CD4-positive, CD25-positive, alpha-beta regulatory T cell (primary cell): ENCODE results near the gene PLEKHH2. TPM values are rescaled to one million over a fixed set of nuclear protein-coding genes. Genes with fewer than 3 reads are reported as not detected.

Experiments
- ATAC-seq, 2 donors: fragments of 150-1000 bp; cut with Tn5 transposase; one replicate each; pipeline ENCODE4 v1.10.0; 2021; ENCODE audit warnings: low read depth in 2 of 2, moderate number of reproducible peaks in 2 of 2, moderate library complexity in 1 of 2
- DNase-seq, 3 donors: peaks; one replicate each; pipeline versions ENCODE4 v3.0.0 to v3.0.0-alpha.2; 2012 to 2022; ENCODE audit warnings: mixed read lengths in 1 of 3
- H3K27ac ChIP-seq: one replicate; pipeline ENCODE4 v1.7.0; 2013; ENCODE audit warnings: mild to moderate bottlenecking, low read length; ENCODE audit not compliant: insufficient read depth, poor library complexity, severe bottlenecking
- H3K27me3 ChIP-seq: one replicate; pipeline ENCODE4 v1.7.0; 2013; ENCODE audit warnings: low read length; ENCODE audit not compliant: control insufficient read depth, insufficient read depth
- H3K36me3 ChIP-seq: one replicate; pipeline ENCODE4 v1.7.0; 2013; ENCODE audit warnings: mild to moderate bottlenecking, low read length, moderate library complexity; ENCODE audit not compliant: control insufficient read depth, insufficient read depth
- H3K4me1 ChIP-seq: 2 replicates; pipeline ENCODE4 v1.7.0; 2013; ENCODE audit warnings: mild to moderate bottlenecking, low read length; ENCODE audit not compliant: insufficient read depth, control insufficient read depth, poor library complexity, severe bottlenecking
- H3K4me3 ChIP-seq: one replicate; pipeline ENCODE4 v1.7.0; 2013; ENCODE audit warnings: low read depth, mild to moderate bottlenecking, low read length, moderate library complexity
- H3K9me3 ChIP-seq, 2 experiments: 1 replicate in 1 of 2; 2 replicates in 1 of 2; pipeline ENCODE4 v1.7.0; 2013; ENCODE audit warnings: low read length in 2 of 2, mild to moderate bottlenecking in 1 of 2, moderate library complexity in 1 of 2; ENCODE audit not compliant: control insufficient read depth in 2 of 2
- H3K27ac Mint-ChIP-seq, 3 donors: one replicate each; pipeline ENCODE4 v1.8.0; 2020 to 2022; ENCODE audit warnings: mild to moderate bottlenecking in 3 of 3, mixed read lengths in 3 of 3, moderate library complexity in 2 of 3
- H3K27me3 Mint-ChIP-seq: one replicate; pipeline ENCODE4 v1.8.0; 2022; ENCODE audit warnings: mild to moderate bottlenecking, mixed read lengths
- H3K36me3 Mint-ChIP-seq: one replicate; pipeline ENCODE4 v1.8.0; 2020; ENCODE audit warnings: mixed read lengths
- H3K4me1 Mint-ChIP-seq, 4 donors: one replicate each; pipeline ENCODE4 v1.8.0; 2020 to 2022; ENCODE audit warnings: mixed read lengths in 4 of 4, mild to moderate bottlenecking in 1 of 4
- H3K4me3 Mint-ChIP-seq, 4 donors: one replicate each; pipeline ENCODE4 v1.8.0; 2020 to 2022; ENCODE audit warnings: mild to moderate bottlenecking in 4 of 4, mixed read lengths in 4 of 4, moderate library complexity in 3 of 4
- H3K9me3 Mint-ChIP-seq, 7 donors: one replicate each; pipeline ENCODE4 v1.8.0; 2020 to 2022; ENCODE audit warnings: mixed read lengths in 7 of 7, mild to moderate bottlenecking in 3 of 7, moderate library complexity in 2 of 7
- polyA plus RNA-seq, 4 donors: library from polyadenylated mRNA; unstranded; fragments of 300-500 nt; fragmentation: Illumina TruSeq; gene quantifications; one replicate each; pipeline ENCODE4 v1.2.3, GENCODE V29; 2021
- total RNA-seq: library from RNA; stranded (reverse); gene quantifications from one replicate; pipeline ENCODE4 v1.2.3, GENCODE V29; 2022

PLEKHH2 gene
- total and polyA plus RNA-seq, 5 donors from 2014 or later: 0.18 to 1.2 (median 0.20) TPM; not detected in 2

- Histone ChIP-seq H3K4me1 (no peaks in the 10 kb centered on the region), H3K36me3 (no peaks in the 10 kb centered on the region)
- no peak for ATAC-seq
These were observed 117.1 kb downstream of the PLEKHH2 start for GRCh38 chr2:43754180-43754579.

DNA sequence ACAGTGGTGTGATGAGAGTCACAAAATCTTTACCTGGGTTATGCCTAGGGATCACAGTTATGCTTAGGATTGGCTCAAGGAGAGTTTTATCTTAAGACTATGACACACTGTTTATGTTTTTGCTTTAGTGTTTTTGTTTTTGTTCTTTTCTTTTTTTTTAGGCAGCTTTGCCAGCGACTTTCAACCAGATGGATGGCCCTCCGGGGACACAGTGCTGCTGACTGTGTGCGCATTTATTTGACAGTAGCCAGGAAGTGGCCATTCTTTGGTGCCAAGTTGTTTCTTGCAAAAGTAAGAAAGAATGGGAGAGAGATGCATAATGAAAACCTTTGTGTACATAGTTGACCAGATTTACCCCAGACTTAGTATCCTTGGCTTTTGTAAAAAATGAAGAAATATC, 121.7 kb downstream of the PLEKHH2 start:
- Mint-ChIP-seq H3K27ac (no peak overlapping the region), H3K27me3 (no peaks in the 10 kb centered on the region), H3K4me3 (no peak overlapping the region), H3K4me1 (no peaks in the 10 kb centered on the region), H3K36me3 (no peaks in the 10 kb centered on the region), H3K9me3 (peaks cover 0 to 3% (median 0%) of the 10 kb centered on the region in 7 donors)
- Histone ChIP-seq H3K4me1 (no peaks in the 10 kb centered on the region), H3K27me3 (no peaks in the 10 kb centered on the region), H3K36me3 (no peaks in the 10 kb centered on the region), H3K4me3 (no peak overlapping the region), H3K9me3 (no peaks in the 10 kb centered on the region), H3K27ac (no peak overlapping the region)
- no peak for ATAC-seq
- DNase-seq: no peak

More at GRCh38 chr2:43754180-43754579, 117.1 kb downstream of the PLEKHH2 start:
- H3K4me1 Mint-ChIP-seq: no peaks in the 10 kb centered on the region
- H3K27ac ChIP-seq: no peak overlapping the region
- H3K27me3 ChIP-seq: peaks cover 2% of the 10 kb centered on the region
- no peak overlapping the region for H3K4me3 ChIP-seq
- DNase-seq: no peak
- peaks cover 12% of the 10 kb centered on the region for H3K27me3 Mint-ChIP-seq
- no peaks in the 10 kb centered on the region for H3K36me3 Mint-ChIP-seq
- H3K4me3 Mint-ChIP-seq: no peak overlapping the region
- H3K27ac Mint-ChIP-seq: no peak overlapping the region
- H3K9me3 Mint-ChIP-seq: peaks cover 0 to 1% (median 0%) of the 10 kb centered on the region in 7 donors
- no peaks in the 10 kb centered on the region for H3K9me3 ChIP-seq

GRCh38 chr2:43759195-43759594, 122.1 kb downstream of the PLEKHH2 start:
- DNase-seq: no peak
- ATAC-seq: no peak
- Mint-ChIP-seq H3K4me3 (no peak overlapping the region), H3K4me1 (no peaks in the 10 kb centered on the region), H3K9me3 (peaks cover 0 to 3% (median 0%) of the 10 kb centered on the region in 7 donors), H3K27me3 (peaks cover 2% of the 10 kb centered on the region), H3K36me3 (no peaks in the 10 kb centered on the region), H3K27ac (no peak overlapping the region)
- Histone ChIP-seq H3K4me3 (no peak overlapping the region), H3K27me3 (no peaks in the 10 kb centered on the region), H3K4me1 (no peaks in the 10 kb centered on the region), H3K36me3 (no peaks in the 10 kb centered on the region), H3K9me3 (no peaks in the 10 kb centered on the region), H3K27ac (no peak overlapping the region)

DNA sequence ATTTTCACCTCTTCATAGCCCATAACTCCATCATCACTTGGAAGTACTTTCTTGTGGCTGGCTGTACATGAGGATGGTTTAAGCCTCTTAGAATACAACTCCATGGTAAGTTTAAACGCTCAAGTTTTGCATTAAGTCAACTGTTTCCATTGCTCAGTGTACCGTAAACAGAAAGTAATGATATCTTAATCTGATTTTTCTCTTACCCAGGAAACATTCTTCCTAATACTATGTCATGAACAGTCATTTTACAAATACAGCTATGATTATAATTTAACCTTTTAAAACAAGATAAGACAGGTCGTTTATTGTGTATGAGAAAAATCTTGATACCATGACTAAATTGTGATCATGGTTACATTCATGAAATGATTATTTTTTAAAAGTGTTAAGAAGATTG, 125.2 kb downstream of the PLEKHH2 start:
- Mint-ChIP-seq H3K27ac (no peak overlapping the region), H3K4me3 (no peak overlapping the region), H3K36me3 (no peaks in the 10 kb centered on the region), H3K27me3 (peaks cover 4% of the 10 kb centered on the region), H3K4me1 (no peaks in the 10 kb centered on the region), H3K9me3 (peaks cover 0 to 3% (median 0%) of the 10 kb centered on the region in 7 donors)
- DNase-seq (no peak), ATAC-seq (no peak)
- no peaks in the 10 kb centered on the region for H3K9me3 ChIP-seq
- no peak overlapping the region for H3K27ac ChIP-seq
- peaks cover 2% of the 10 kb centered on the region for H3K27me3 ChIP-seq
- no peaks in the 10 kb centered on the region for H3K36me3 ChIP-seq
- no peaks in the 10 kb centered on the region for H3K4me1 ChIP-seq
- H3K4me3 ChIP-seq: no peak overlapping the region

DNA sequence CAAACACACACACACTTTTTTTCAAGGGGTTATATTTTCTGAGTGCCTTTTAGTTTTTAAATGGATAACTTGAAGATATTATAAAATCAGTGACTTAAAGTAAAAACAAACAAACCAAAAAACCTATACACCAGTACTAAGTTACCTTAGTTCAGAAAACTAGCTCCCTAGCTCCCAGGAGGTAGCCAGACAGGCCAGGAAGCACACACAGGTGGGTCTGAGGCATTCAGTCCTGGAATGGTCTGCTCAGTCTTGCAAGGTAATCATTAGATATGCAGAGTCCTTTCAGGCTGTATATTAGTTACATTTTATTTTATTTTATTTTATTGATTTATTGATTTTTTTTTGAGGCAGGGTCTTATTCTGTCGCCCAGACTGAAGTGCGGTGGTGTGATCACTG, 126.0 kb downstream of the PLEKHH2 start:
- no peak overlapping the region for H3K27ac ChIP-seq
- DNase-seq: no peak
- no peaks in the 10 kb centered on the region for H3K36me3 ChIP-seq
- no peaks in the 10 kb centered on the region for H3K9me3 ChIP-seq
- H3K36me3 Mint-ChIP-seq: no peaks in the 10 kb centered on the region
- H3K4me1 ChIP-seq: no peaks in the 10 kb centered on the region
- H3K27me3 ChIP-seq: peaks cover 5% of the 10 kb centered on the region
- H3K9me3 Mint-ChIP-seq: peaks cover 0 to 3% (median 0%) of the 10 kb centered on the region in 7 donors
- no peak overlapping the region for H3K4me3 Mint-ChIP-seq
- no peak overlapping the region for H3K4me3 ChIP-seq
- H3K27ac Mint-ChIP-seq: no peak overlapping the region
- no peak for ATAC-seq
- peaks cover 4% of the 10 kb centered on the region for H3K27me3 Mint-ChIP-seq
- no peaks in the 10 kb centered on the region for H3K4me1 Mint-ChIP-seq

DNA sequence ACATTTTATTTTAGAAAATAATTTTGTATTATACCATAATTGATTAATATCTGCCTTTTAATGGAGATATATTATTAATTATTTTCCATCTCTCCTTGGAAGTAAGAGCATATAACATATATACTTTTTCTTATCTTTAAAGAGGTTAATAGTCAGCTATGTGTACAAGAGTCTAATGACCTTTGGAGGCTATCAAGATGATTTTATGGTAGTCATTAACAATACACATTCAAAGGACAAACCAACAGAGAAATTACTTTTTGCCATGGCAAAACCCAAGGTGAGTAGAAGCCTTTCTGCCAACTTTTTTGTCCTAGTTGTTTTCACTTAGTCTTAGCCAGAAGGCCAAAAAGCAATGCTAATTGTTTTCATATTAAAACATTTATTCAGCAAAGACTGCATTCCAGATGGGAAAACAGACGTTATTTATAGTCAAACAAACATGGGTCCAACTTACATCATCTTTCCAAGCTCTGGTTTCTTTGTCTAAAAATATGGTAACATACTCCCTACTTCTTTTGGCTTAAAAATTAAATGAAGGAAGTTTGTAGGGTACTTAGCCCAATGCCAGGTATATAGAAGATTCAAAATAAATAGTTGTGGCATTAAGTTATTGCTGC, 127.1 kb downstream of the PLEKHH2 start:
- Histone ChIP-seq H3K27me3 (peaks cover 5% of the 10 kb centered on the region), H3K27ac (no peak overlapping the region), H3K36me3 (no peaks in the 10 kb centered on the region), H3K9me3 (no peaks in the 10 kb centered on the region), H3K4me3 (no peak overlapping the region), H3K4me1 (no peaks in the 10 kb centered on the region)
- H3K27me3 Mint-ChIP-seq: peaks cover 10% of the 10 kb centered on the region
- no peak overlapping the region for H3K4me3 Mint-ChIP-seq
- no peaks in the 10 kb centered on the region for H3K4me1 Mint-ChIP-seq
- ATAC-seq: no peak
- H3K9me3 Mint-ChIP-seq: peaks cover 0 to 3% (median 0%) of the 10 kb centered on the region in 7 donors
- H3K27ac Mint-ChIP-seq: no peak overlapping the region
- no peak for DNase-seq
- H3K36me3 Mint-ChIP-seq: no peaks in the 10 kb centered on the region

DNA sequence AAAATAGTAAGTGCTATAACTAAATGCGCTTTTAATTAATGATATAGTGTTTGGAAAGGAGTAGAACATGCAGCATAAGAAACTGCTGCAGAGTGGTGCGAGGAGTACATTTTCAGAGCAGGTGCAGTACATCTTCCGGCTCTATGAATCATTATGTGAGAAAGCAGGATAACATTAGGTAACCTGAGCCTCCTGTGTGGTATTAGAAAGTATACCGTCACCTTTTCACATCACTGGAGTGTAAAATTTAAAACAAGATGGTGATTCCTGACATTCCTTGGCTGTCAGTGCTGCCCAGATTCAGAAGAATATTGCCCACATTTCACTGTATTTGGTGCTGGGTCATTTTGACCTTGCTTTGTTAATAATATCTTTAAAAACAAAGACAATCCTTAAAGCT, 128.9 kb downstream of the PLEKHH2 start:
- Mint-ChIP-seq H3K27me3 (peaks cover 11% of the 10 kb centered on the region), H3K4me1 (no peaks in the 10 kb centered on the region), H3K27ac (no peak overlapping the region), H3K36me3 (peaks cover 3% of the 10 kb centered on the region), H3K9me3 (no peaks in the 10 kb centered on the region), H3K4me3 (no peak overlapping the region)
- Histone ChIP-seq H3K9me3 (no peaks in the 10 kb centered on the region), H3K27me3 (peaks cover 10% of the 10 kb centered on the region), H3K27ac (no peak overlapping the region), H3K4me3 (no peak overlapping the region), H3K36me3 (no peaks in the 10 kb centered on the region), H3K4me1 (no peaks in the 10 kb centered on the region)
- ATAC-seq: no peak
- no peak for DNase-seq
